Left ventricle myocardium inferior (tissue), 1 donor: ENCODE results near the gene ZNF691. TPM values are rescaled to one million over a fixed set of nuclear protein-coding genes. Genes with fewer than 3 reads are reported as not detected.
"Not testable (repeated sequence)": the region's sequence is repeated elsewhere in the genome, so short reads cannot be mapped to it uniquely, and the experiment has no call there.

Experiments
- DNase-seq: peaks from one replicate; pipeline ENCODE4 v3.0.0-alpha.2; 2020
- H3K27ac ChIP-seq: fragments of 200-600 bp; replicated peaks from 2 replicates; pipeline ENCODE4 v1.8.0; 2021
- H3K27me3 ChIP-seq: fragments of 200-600 bp; 2 replicates; pipeline ENCODE4 v1.8.0; 2021; ENCODE audit warnings: low read depth
- H3K36me3 ChIP-seq: fragments of 200-600 bp; 2 replicates; pipeline ENCODE4 v1.8.0; 2021
- H3K4me1 ChIP-seq: fragments of 200-600 bp; 2 replicates; pipeline ENCODE4 v1.8.0; 2021
- H3K4me3 ChIP-seq: fragments of 200-600 bp; 2 replicates; pipeline ENCODE4 v1.8.0; 2021; ENCODE audit warnings: mild to moderate bottlenecking, moderate library complexity
- H3K9me3 ChIP-seq: fragments of 200-600 bp; replicated peaks from 2 replicates; pipeline ENCODE4 v1.8.0; 2021
- CTCF ChIP-seq: fragments of 200-600 bp; IDR thresholded peaks from 2 replicates; pipeline ENCODE4 v1.8.0; 2021; ENCODE audit warnings: antibody characterized with exemption, mild to moderate bottlenecking, borderline replicate concordance
- intact Hi-C: fragments of 100-400 bp; cut with micrococcal nuclease; formaldehyde crosslinking; loops from one replicate; pipeline ENCODE4 v1.11.0; 2022
- total RNA-seq: library from RNA; stranded (reverse); fragmentation: NEBNext Ultra II Directional; extraction: Animal tissue kit (Norgen Biotek cat#: 25700); gene quantifications from one replicate; pipeline ENCODE4 v1.2.1, GENCODE V29; 2021
- donor health status: DM: no; HTN: yes; CAD: no; lungs with severe emphysema.

ZNF691 gene
- total RNA-seq, 1 donor from 2014 or later: 8.9 TPM

GRCh38 chr1:42851960-42852607, 5.7 kb downstream of the ZNF691 start:
- Histone ChIP-seq H3K9me3 (peaks cover 19% of the 10 kb centered on the region), H3K27me3 (no peaks in the 10 kb centered on the region), H3K36me3 (peaks cover 33% of the 10 kb centered on the region), H3K27ac (no peak overlapping the region), H3K4me1 (peaks cover 22% of the 10 kb centered on the region), H3K4me3 (no peak overlapping the region)
- intact Hi-C loops: no loop called here
- DNase-seq: no peak
- no peak for TF ChIP-seq CTCF

- Histone ChIP-seq H3K4me3 (no peak overlapping the region), H3K27me3 (no peaks in the 10 kb centered on the region), H3K9me3 (peaks cover 19% of the 10 kb centered on the region), H3K4me1 (peaks cover 17% of the 10 kb centered on the region), H3K36me3 (peaks cover 33% of the 10 kb centered on the region), H3K27ac (peak overlapping the region; percentile 18)
- no peak for TF ChIP-seq CTCF
- intact Hi-C loops: no loop called here
- DNase-seq: no peak
These were observed 6.2 kb downstream of the ZNF691 start for GRCh38 chr1:42852608-42852980.

- Histone ChIP-seq H3K4me3 (no peak overlapping the region), H3K4me1 (peaks cover 10% of the 10 kb centered on the region)
- intact Hi-C loops: no loop called here
These were observed 6.9 kb downstream of the ZNF691 start for GRCh38 chr1:42853116-42853884.

GRCh38 chr1:42856554-42856953, 10.1 kb downstream of the ZNF691 start:
- H3K27ac ChIP-seq, H3K4me3 ChIP-seq, H3K4me1 ChIP-seq, intact Hi-C loops, H3K36me3 ChIP-seq, H3K9me3 ChIP-seq, DNase-seq: not testable (repeated sequence)
- H3K27me3 ChIP-seq: peaks cover 13% of the 10 kb centered on the region

More at GRCh38 chr1:42853116-42853884, 6.9 kb downstream of the ZNF691 start:
- H3K9me3 ChIP-seq: peaks cover 19% of the 10 kb centered on the region
- peak overlapping the region; percentile 18 for H3K27ac ChIP-seq
- peaks cover 33% of the 10 kb centered on the region for H3K36me3 ChIP-seq
- DNase-seq: no peak
- no peaks in the 10 kb centered on the region for H3K27me3 ChIP-seq
- no peak for TF ChIP-seq CTCF

GRCh38 chr1:42859366-42859765, 13.0 kb downstream of the ZNF691 start:
- intact Hi-C loops: not testable (repeated sequence)

GRCh38 chr1:42860339-42861013, 14.1 kb downstream of the ZNF691 start:
- no peaks in the 10 kb centered on the region for H3K4me1 ChIP-seq
- peaks cover 40% of the 10 kb centered on the region for H3K27me3 ChIP-seq
- no peaks in the 10 kb centered on the region for H3K36me3 ChIP-seq
- H3K9me3 ChIP-seq: no peaks in the 10 kb centered on the region
- no peak for DNase-seq
- TF ChIP-seq CTCF: no peak
- intact Hi-C loops: no loop called here
- H3K27ac ChIP-seq: no peak overlapping the region
- no peak overlapping the region for H3K4me3 ChIP-seq

More at GRCh38 chr1:42859366-42859765, 13.0 kb downstream of the ZNF691 start:
- H3K4me3 ChIP-seq, H3K4me1 ChIP-seq, DNase-seq, H3K9me3 ChIP-seq, H3K36me3 ChIP-seq, H3K27ac ChIP-seq: not testable (repeated sequence)
- peaks cover 39% of the 10 kb centered on the region for H3K27me3 ChIP-seq
